22Rv1 (cell line): ENCODE measurements around the gene ERAP2.

Experiments
- H3K27ac ChIP-seq: fragments of 450-650 bp; 2 replicates; pipeline ENCODE4 v1.5.1; 2017
- ZFX ChIP-seq: fragments of 450-650 bp; IDR thresholded peaks from 2 replicates; pipeline ENCODE4 v1.6.1; 2017; ENCODE audit warnings: antibody characterized with exemption, borderline replicate concordance
- TF ChIP-seq, protein P1 (sequence below): fragments of 450-650 bp; IDR thresholded peaks from 2 replicates; pipeline ENCODE4 v1.5.1; 2017; ENCODE audit warnings: mild to moderate bottlenecking

ERAP2 gene

DNA sequence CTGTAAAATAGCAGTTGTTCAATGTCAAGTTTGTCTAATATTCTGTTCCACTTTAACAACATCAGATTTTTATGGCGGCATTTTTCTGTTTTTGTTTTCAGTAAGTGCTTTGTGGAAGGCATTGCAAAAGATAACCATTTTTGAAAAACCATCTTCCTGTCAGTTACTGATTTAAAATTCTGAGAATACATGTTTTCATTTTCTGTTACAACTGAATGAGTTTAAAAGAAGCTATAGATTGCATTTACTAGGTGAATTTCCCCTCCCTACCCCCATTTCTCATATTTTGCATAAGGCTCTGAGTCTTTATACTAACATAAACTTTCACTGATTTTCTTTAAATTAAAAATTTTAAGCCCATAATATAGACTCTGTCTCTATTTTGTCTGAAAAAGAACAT is 4.6 kb upstream of the ERAP2 start:
- H3K27ac ChIP-seq: no peak overlapping the region
- no peak for TF ChIP-seq ZFX
- TF ChIP-seq, protein P1, sequence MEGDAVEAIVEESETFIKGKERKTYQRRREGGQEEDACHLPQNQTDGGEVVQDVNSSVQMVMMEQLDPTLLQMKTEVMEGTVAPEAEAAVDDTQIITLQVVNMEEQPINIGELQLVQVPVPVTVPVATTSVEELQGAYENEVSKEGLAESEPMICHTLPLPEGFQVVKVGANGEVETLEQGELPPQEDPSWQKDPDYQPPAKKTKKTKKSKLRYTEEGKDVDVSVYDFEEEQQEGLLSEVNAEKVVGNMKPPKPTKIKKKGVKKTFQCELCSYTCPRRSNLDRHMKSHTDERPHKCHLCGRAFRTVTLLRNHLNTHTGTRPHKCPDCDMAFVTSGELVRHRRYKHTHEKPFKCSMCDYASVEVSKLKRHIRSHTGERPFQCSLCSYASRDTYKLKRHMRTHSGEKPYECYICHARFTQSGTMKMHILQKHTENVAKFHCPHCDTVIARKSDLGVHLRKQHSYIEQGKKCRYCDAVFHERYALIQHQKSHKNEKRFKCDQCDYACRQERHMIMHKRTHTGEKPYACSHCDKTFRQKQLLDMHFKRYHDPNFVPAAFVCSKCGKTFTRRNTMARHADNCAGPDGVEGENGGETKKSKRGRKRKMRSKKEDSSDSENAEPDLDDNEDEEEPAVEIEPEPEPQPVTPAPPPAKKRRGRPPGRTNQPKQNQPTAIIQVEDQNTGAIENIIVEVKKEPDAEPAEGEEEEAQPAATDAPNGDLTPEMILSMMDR: no peak

DNA sequence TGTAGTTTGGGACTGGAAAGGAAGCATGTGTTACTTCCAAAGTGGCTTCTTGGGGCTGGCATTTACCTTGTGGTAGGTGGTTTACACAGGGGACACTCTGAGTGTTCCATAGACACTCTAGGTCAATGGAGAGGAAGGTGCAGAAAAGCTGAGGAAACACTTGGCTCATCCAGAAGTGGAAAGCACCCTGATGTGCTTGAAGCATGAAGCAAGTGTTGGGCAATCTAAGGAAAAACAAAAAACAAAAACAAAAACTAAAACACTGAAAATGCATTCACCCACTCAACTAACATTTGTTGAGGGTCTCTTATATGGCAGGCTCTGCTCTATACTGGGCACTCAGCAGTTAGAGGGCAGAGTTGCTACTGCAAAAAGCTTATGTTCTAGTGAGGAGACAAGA is 2.9 kb upstream of the ERAP2 start:
- TF ChIP-seq, protein P1: no peak
- no peak for TF ChIP-seq ZFX

DNA sequence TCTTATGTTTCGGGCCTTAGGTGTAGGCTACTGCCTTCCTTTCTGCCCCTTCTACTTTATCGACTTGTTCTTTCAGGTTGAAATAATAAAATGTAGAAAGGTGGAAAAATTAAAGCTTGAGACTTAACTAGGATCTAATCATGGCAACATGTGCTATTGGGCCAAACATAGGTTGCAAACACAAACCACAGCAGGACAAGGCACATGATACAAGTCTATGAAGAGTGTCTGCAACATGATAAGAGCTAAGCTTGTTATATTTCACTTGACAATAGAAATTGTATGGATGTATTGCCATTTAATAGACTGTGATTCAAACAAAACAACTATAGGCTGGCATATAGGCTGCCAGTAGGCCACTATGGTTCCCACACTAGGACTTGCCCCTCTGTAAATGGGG is 1.7 kb upstream of the ERAP2 start:
- no peak overlapping the region for H3K27ac ChIP-seq
- no peak for TF ChIP-seq ZFX
- TF ChIP-seq, protein P1: no peak

More for the DNA sequence above, 2.9 kb upstream of the ERAP2 start:
- no peak overlapping the region for H3K27ac ChIP-seq

DNA sequence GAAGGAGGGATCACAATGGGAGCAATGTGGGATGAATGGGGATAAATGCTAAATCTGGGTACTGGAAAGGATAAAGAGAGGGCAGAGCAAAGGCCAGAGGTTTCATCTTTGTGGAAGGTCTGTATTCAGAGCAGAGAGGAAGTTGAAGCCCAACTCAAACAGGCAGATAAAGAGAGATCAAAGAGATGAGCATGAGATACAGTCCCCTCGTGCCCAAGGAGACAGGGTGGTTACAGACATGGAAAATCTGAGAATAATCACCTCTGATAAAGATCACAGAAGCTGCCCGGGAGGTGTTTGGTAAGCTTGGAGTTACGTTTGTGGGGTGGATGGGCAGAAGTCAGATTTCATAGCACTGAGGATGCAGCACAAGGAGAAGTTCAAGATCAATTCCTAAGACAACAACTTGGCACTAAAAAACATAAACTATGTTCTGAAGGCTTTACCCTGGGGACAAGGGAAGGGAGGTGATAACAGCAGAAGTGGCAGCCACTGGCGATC is 459 bp upstream of the ERAP2 start:
- TF ChIP-seq, protein P1: no peak
- TF ChIP-seq ZFX: no peak
- peak overlapping the region; percentile 55 for H3K27ac ChIP-seq

DNA sequence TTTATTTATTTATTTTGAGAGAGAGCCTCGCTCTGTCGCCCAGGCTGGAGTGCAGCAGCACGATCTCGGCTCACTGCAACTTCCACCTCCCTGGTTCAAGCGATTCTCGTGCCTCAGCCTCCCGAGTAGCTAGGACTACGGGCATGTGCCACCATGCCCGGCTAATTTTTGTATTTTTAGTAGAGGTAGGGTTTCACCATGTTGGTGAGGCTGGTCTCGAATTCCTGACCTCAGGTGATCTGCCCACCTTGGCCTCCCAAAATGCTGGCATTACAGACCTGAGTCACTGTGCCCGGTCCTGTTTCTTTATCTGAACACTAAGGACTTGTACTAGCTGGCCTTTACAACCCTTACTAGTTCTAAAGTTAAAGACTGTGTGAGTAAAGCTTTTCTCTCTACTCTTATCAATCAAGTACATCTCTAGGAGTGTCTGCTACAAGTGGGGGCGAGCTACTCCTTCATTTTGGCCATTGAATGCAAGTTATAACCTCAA is 723 bp downstream of the ERAP2 start:
- H3K27ac ChIP-seq: peak overlapping the region; percentile 55

DNA sequence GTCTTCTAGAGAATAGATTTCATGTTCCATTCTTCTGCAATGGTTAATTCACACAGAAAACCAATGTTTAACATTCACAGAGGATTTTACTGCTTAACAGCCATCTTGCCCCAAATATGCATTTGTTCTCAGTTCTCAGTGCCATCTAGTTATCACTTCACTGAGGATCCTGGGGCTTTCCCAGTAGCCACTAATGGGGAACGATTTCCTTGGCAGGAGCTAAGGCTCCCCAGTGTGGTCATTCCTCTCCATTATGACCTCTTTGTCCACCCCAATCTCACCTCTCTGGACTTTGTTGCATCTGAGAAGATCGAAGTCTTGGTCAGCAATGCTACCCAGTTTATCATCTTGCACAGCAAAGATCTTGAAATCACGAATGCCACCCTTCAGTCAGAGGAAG is 3.4 kb downstream of the ERAP2 start:
- TF ChIP-seq ZFX: no peak
- TF ChIP-seq, protein P1: no peak
- H3K27ac ChIP-seq: no peak overlapping the region

DNA sequence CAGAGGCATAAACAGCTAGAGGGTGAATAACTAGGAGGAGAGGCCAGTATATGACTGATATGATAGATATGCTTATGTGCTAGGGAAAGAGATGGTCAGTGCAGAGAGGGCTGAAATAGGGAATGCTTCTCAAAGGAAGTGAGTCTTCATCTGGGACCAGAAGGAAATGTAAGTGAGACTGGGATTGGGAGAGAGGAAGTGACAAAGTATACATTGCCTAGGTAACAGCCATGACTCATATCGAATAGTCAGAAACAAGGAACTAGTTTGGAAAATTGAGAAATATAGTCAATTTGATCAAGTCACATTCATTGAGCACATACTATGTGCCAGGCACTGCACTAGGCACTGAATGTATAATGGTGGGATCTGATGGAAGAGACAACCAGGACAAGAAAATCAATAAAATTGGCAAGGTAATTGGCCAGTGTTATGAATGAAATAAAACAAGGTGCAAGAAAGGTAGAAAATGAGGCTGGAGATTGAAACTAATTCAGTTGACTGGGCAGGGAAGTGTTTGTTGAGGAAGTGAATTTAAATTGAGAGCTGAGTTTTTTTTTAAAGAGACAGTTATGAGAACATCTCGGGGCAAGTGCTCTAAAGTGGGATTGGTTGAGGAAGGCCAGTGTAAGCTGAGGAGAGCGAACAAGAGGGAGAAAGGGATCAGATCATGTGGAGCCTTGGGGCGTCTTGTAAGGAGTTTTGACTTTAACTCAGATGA is 4.3 kb downstream of the ERAP2 start:
- TF ChIP-seq, protein P1: no peak
- TF ChIP-seq ZFX: no peak
- no peak overlapping the region for H3K27ac ChIP-seq
